ENCODE measurements around the gene NPVF.

- no peak for TF ChIP-seq YY1 (IDR thresholded peaks at IDR 0.05; ENCODE audit: low read depth)
- TF ChIP-seq EP300 (IDR thresholded peaks at IDR 0.05; ENCODE audit: borderline replicate concordance): no peak
- no peak for TF ChIP-seq REST (IDR thresholded peaks at IDR 0.05; ENCODE audit: low read depth)
- TF ChIP-seq EGR1 (IDR thresholded peaks at IDR 0.05): no peak
- no peak for TF ChIP-seq TAF1 (IDR thresholded peaks at IDR 0.05; ENCODE audit: low read depth)
- no peak for TF ChIP-seq CEBPB (IDR thresholded peaks at IDR 0.05)
- no peak for TF ChIP-seq RAD21 (IDR thresholded peaks at IDR 0.05; ENCODE audit: low read depth)
- TF ChIP-seq TEAD4 (IDR thresholded peaks at IDR 0.05): no peak
These were observed 6.0 kb upstream of the NPVF start for GRCh38 chr7:25234336-25234735.
